ENCODE measurements around the gene MPP7.

The MPP7 gene

GRCh38 chr10:28281726-28282315 lies 21.0 kb downstream of the MPP7 start:
- no peak for TF ChIP-seq CTCF (conservative IDR thresholded peaks at IDR 0.05; ENCODE audit: low read depth)
- CTCF ChIA-PET, result interaction anchor here (0.5 kb wide), 1 partner anchor 40 kb away, joined by 3 read pairs; no protein-coding TSS in a partner anchor
- DNase-seq (ENCODE audit: low spot score), result no peak
- POLR2A ChIA-PET (ENCODE audit: low non-redundant PET), result no interaction called here
- H3K27ac ChIP-seq, result no peak overlapping the region

- DNase-seq (ENCODE audit: low spot score), result no peak
- ChIA-PET POLR2A (ENCODE audit: low non-redundant PET) (no interaction called here), CTCF (no interaction called here)
- H3K27ac ChIP-seq, result no peak overlapping the region
- no peak for TF ChIP-seq CTCF (conservative IDR thresholded peaks at IDR 0.05; ENCODE audit: low read depth)
These were observed 22.2 kb downstream of the MPP7 start for GRCh38 chr10:28280652-28281051.

GRCh38 chr10:28279878-28280277 lies 23.0 kb downstream of the MPP7 start:
- H3K27ac ChIP-seq, result no peak overlapping the region
- DNase-seq (ENCODE audit: low spot score), result no peak
- CTCF ChIA-PET, result no interaction called here
- POLR2A ChIA-PET (ENCODE audit: low non-redundant PET), result no interaction called here
- TF ChIP-seq CTCF (conservative IDR thresholded peaks at IDR 0.05; ENCODE audit: low read depth), result no peak

- DNase-seq (ENCODE audit: low spot score), result no peak
- no peak for TF ChIP-seq CTCF (conservative IDR thresholded peaks at IDR 0.05; ENCODE audit: low read depth)
- H3K27ac ChIP-seq, result no peak overlapping the region
- ChIA-PET POLR2A (ENCODE audit: low non-redundant PET) (no interaction called here), CTCF (interaction anchor here (0.6 kb wide), 1 partner anchor 593 kb away, joined by 3 read pairs; no protein-coding TSS in a partner anchor)
These were observed 24.0 kb downstream of the MPP7 start for GRCh38 chr10:28278842-28279241.

GRCh38 chr10:28276384-28276783 lies 26.5 kb downstream of the MPP7 start:
- ChIA-PET CTCF (interaction anchor here (0.6 to 0.7 kb wide), 2 partner anchors 35 to 534 kb away, joined by 3 to 4 read pairs; no protein-coding TSS in a partner anchor), POLR2A (ENCODE audit: low non-redundant PET) (interaction anchor here (0.6 kb wide), 1 partner anchor 12 kb away, joined by 4 read pairs; no protein-coding TSS in a partner anchor)
- no peak for DNase-seq (ENCODE audit: low spot score)
- H3K27ac ChIP-seq, result no peak overlapping the region
- TF ChIP-seq CTCF (conservative IDR thresholded peaks at IDR 0.05; ENCODE audit: low read depth), result no peak

- CTCF ChIA-PET, result interaction anchor here (0.7 kb wide), 1 partner anchor 892 kb away, joined by 3 read pairs; no protein-coding TSS in a partner anchor
These were observed 28.4 kb downstream of the MPP7 start for GRCh38 chr10:28274475-28274874.

More at GRCh38 chr10:28274475-28274874, 28.4 kb downstream of the MPP7 start:
- no peak for TF ChIP-seq CTCF (conservative IDR thresholded peaks at IDR 0.05; ENCODE audit: low read depth)
- no peak for DNase-seq (ENCODE audit: low spot score)
- POLR2A ChIA-PET (ENCODE audit: low non-redundant PET), result no interaction called here
- no peak overlapping the region for H3K27ac ChIP-seq
